ENCODE results near the gene CYP2S1.

Gene CYP2S1

DNA sequence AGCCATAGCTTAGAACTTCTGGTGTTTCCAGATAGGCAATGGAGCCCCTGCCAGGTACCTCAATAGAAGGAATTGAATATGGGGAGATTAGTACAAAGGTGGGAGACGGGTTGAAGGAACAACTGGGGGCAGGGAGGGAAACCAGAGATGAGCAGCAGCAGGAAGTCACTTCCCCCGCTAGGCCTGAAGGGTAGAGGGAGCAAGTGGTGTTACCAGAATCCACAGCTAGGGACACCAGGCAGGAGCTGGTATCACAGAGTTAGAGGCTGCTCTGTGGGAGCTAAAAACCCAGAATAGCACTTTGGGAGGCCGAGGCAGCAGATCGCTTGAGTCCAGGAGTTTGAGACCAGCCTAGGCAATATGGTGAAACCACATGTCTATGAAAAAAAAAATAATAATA lies 55.9 kb downstream of the CYP2S1 start:
- H3K4me3 Mint-ChIP-seq = no peak overlapping the region
- H3K4me1 Mint-ChIP-seq = no peaks in the 10 kb centered on the region
- ATAC-seq (ENCODE audit: low read depth) (no peak), DNase-seq (ENCODE audit: low spot score in 2 of 2) (no peak)
- H3K27me3 Mint-ChIP-seq = peaks cover 7% of the 10 kb centered on the region
- H3K27ac Mint-ChIP-seq = no peak overlapping the region
- H3K9me3 Mint-ChIP-seq = no peaks in the 10 kb centered on the region
- no peaks in the 10 kb centered on the region for H3K36me3 Mint-ChIP-seq

DNA sequence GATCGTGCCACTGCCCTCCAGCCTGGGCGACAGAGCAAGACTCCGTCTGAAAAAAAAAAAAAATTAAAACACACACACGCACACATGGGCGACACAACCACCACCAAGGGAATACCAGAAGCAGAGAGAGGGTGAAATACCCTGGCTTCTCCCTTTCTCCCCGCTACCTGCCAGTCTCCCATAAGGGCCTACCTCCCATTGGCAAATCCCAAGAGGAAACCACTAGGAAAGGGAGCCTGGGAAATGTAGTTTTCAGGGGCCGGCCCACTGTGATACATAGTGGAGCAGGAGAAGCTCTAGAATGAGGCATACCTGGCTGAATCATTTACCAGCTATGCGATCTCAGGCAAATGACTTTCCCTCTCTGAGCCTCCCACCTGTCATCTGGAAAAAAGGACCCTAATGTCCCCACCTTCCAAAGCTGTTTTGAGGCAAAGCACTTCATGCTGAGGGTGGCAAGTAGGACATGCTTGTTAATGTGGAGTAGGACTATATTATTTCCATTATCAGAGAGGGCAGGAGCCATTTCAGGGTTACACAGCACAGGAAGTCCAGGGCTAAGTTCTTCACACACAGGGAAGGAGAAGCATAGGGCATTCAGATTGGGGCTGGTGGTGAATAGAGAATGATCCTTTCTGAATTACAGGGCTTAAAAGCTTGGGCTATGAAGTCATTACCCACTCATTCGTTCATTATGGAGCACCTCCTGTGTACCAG lies 56.8 kb downstream of the CYP2S1 start:
- H3K9me3 Mint-ChIP-seq = no peaks in the 10 kb centered on the region
- ATAC-seq (ENCODE audit: low read depth) (no peak), DNase-seq (ENCODE audit: low spot score in 2 of 2) (no peak)

DNA sequence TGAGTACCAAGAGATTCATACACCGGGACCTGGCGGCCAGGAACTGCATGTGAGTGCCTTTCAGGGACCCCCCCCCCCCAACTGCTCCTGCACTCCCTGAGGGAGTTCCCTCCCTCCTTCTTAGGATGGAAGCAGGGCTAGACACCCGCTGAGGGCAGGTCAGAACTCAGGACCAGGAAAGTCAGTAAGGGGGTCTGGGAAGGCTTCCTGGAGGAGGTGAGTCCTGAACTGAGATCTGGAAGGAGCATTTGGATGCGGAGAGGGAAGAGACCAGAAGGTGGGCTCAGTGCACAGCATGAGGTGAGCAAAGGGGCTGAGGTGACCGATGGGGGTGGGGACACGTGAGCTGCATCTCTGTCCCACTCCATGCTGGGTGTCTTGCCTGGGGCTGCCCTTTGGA lies 60.6 kb downstream of the CYP2S1 start:
- H3K36me3 Mint-ChIP-seq = no peaks in the 10 kb centered on the region
- peaks cover 2% of the 10 kb centered on the region for H3K4me1 Mint-ChIP-seq
- no peak overlapping the region for H3K4me3 Mint-ChIP-seq
- H3K27ac Mint-ChIP-seq = no peak overlapping the region
- H3K27me3 Mint-ChIP-seq = peaks cover 7% of the 10 kb centered on the region
- H3K9me3 Mint-ChIP-seq = no peaks in the 10 kb centered on the region
- no peak for ATAC-seq (ENCODE audit: low read depth)
- DNase-seq (ENCODE audit: low spot score in 2 of 2) = no peak

More for the DNA sequence above, 56.8 kb downstream of the CYP2S1 start:
- H3K4me1 Mint-ChIP-seq = no peaks in the 10 kb centered on the region
- no peak overlapping the region for H3K4me3 Mint-ChIP-seq
- H3K27me3 Mint-ChIP-seq = peaks cover 7% of the 10 kb centered on the region
- no peak overlapping the region for H3K27ac Mint-ChIP-seq
- H3K36me3 Mint-ChIP-seq = no peaks in the 10 kb centered on the region

DNA sequence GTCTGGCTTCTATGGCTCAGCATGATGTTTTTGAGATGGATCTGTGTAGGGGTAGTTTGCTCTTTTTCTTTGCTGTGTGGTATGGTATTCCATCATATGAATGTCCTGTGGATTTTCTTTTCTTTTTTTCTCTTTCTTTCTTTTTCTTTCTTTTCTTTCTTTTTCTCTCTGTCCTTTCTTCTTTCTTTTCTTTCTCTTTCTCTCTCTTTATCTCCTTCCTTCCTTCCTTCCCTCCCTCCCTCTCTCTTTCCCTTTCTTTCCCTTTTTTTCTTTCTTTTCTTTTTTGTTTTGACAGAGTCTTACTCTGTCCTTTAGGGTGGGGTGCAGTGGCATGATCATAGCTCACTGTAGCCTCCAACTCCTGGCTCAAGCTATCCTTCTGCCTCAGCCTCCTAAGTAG lies 62.2 kb downstream of the CYP2S1 start:
- peaks cover 7% of the 10 kb centered on the region for H3K27me3 Mint-ChIP-seq
- H3K4me1 Mint-ChIP-seq = peaks cover 2% of the 10 kb centered on the region
- no peaks in the 10 kb centered on the region for H3K9me3 Mint-ChIP-seq
- H3K4me3 Mint-ChIP-seq = no peak overlapping the region
- no peaks in the 10 kb centered on the region for H3K36me3 Mint-ChIP-seq
- DNase-seq (ENCODE audit: low spot score in 2 of 2) = no peak
- H3K27ac Mint-ChIP-seq = no peak overlapping the region
- no peak for ATAC-seq (ENCODE audit: low read depth)
